ENCODE data around the gene RAB11FIP5.

The RAB11FIP5 gene

DNA sequence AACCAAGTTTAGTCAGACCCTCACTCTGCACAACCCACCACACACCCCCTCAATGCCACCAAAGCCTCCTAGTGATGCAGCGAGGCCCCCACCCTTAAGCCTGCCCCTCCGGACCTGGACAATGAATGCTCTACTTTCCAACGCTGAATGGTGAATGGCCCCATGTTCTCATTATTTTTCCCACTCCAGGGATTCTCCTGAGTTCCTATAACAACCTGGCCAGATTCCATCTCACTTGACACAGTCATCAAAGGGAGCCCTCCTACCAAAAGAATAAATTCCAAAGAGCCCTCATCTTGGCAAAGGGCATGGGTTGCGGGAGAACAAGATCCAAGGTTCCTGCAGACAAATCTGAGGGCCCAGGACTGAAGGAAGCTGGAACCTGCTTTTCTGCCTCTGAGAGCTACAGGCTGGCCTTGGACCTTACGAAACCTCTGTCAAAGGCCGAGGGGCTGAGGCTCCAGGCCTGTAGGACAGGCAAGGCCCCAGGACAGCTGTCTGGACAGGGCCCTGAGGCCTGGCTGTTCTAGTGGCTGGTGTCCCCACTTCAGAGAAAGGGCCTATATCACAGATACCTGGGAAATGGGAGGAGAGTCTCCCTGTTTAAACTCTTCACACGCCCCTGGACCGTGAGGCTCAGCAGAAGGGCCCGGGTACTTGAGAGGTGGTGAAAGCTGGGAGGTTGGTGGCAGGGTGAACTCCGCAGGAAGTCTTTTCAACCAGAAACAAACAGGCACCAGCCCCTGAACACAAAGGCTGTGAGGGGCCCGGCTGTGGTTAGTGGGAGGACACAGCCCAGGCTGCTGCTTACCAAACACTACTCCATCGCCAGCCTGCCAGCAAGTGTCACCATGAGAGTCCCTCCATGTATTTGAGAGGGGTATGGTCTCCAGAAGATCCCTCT lies 68.6 kb downstream of the RAB11FIP5 start:
- no peaks in the 10 kb centered on the region for H3K36me3 ChIP-seq (ENCODE audit: low read length)
- H3K9ac ChIP-seq (ENCODE audit: low read length) = no peak overlapping the region
- H3K4me3 ChIP-seq (ENCODE audit: insufficient read depth, low read length, poor library complexity, severe bottlenecking) = no peak overlapping the region
- no peaks in the 10 kb centered on the region for H3K79me2 ChIP-seq (ENCODE audit: insufficient read depth, low read length)
- H3K4me2 ChIP-seq (ENCODE audit: low read depth, low read length, poor library complexity, severe bottlenecking) = no peak overlapping the region
- H4K20me1 ChIP-seq (ENCODE audit: low read depth, low read length) = no peaks in the 10 kb centered on the region
- H3F3A ChIP-seq (ENCODE audit: insufficient read depth) = no peaks in the 10 kb centered on the region
- H2AFZ ChIP-seq (ENCODE audit: low read depth, low read length, severe bottlenecking) = no peak overlapping the region
- no peaks in the 10 kb centered on the region for H3K9me2 ChIP-seq (replicated peaks; ENCODE audit: insufficient read depth, low read length)
- TF ChIP-seq, protein P1, sequence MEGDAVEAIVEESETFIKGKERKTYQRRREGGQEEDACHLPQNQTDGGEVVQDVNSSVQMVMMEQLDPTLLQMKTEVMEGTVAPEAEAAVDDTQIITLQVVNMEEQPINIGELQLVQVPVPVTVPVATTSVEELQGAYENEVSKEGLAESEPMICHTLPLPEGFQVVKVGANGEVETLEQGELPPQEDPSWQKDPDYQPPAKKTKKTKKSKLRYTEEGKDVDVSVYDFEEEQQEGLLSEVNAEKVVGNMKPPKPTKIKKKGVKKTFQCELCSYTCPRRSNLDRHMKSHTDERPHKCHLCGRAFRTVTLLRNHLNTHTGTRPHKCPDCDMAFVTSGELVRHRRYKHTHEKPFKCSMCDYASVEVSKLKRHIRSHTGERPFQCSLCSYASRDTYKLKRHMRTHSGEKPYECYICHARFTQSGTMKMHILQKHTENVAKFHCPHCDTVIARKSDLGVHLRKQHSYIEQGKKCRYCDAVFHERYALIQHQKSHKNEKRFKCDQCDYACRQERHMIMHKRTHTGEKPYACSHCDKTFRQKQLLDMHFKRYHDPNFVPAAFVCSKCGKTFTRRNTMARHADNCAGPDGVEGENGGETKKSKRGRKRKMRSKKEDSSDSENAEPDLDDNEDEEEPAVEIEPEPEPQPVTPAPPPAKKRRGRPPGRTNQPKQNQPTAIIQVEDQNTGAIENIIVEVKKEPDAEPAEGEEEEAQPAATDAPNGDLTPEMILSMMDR (IDR thresholded peaks at IDR 0.05; ENCODE audit: insufficient read depth, low read length, poor library complexity, severe bottlenecking) = no peak
- no peak for TF ChIP-seq EZH2phosphoT487 (conservative IDR thresholded peaks at IDR 0.05; ENCODE audit: low read length)
- H3K9me3 ChIP-seq (ENCODE audit: insufficient read depth, low read length) = no peaks in the 10 kb centered on the region
- H3K27me3 ChIP-seq (ENCODE audit: low read length) = no peaks in the 10 kb centered on the region
- H3K27ac ChIP-seq (ENCODE audit: low read depth, low read length) = no peak overlapping the region

DNA sequence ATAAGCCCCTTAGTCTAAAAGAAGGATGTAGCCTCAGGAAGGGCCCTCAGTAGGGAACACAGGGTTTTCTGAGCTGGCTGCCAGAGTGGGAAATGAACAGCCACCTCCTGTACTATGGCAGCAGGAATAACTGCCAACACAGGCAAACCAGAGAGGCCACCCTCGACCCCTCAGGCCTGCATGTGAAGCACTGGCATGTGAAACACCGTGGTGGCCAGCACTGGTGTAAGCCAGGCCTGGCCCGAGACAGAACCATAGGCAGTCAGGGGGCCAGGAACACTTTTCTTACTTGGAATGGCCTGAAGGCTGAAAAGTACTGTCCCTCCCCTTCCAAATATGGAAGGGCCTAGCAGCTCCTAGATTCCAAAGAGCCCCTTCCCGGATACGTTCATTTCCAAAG lies 69.5 kb downstream of the RAB11FIP5 start:
- no peaks in the 10 kb centered on the region for H3K27me3 ChIP-seq (ENCODE audit: low read length)
- H3K4me2 ChIP-seq (ENCODE audit: low read depth, low read length, poor library complexity, severe bottlenecking) = no peak overlapping the region
- TF ChIP-seq, protein P1 (IDR thresholded peaks at IDR 0.05; ENCODE audit: insufficient read depth, low read length, poor library complexity, severe bottlenecking) = no peak
- no peak for TF ChIP-seq EZH2phosphoT487 (conservative IDR thresholded peaks at IDR 0.05; ENCODE audit: low read length)
- H3F3A ChIP-seq (ENCODE audit: insufficient read depth) = no peaks in the 10 kb centered on the region
- H3K4me3 ChIP-seq (ENCODE audit: insufficient read depth, low read length, poor library complexity, severe bottlenecking) = no peak overlapping the region
- H2AFZ ChIP-seq (ENCODE audit: low read depth, low read length, severe bottlenecking) = no peak overlapping the region
- H4K20me1 ChIP-seq (ENCODE audit: low read depth, low read length) = no peaks in the 10 kb centered on the region
- H3K9me3 ChIP-seq (ENCODE audit: insufficient read depth, low read length) = no peaks in the 10 kb centered on the region
- no peak overlapping the region for H3K9ac ChIP-seq (ENCODE audit: low read length)
- H3K36me3 ChIP-seq (ENCODE audit: low read length) = no peaks in the 10 kb centered on the region
- no peaks in the 10 kb centered on the region for H3K9me2 ChIP-seq (replicated peaks; ENCODE audit: insufficient read depth, low read length)
- no peaks in the 10 kb centered on the region for H3K79me2 ChIP-seq (ENCODE audit: insufficient read depth, low read length)
- H3K27ac ChIP-seq (ENCODE audit: low read depth, low read length) = no peak overlapping the region

DNA sequence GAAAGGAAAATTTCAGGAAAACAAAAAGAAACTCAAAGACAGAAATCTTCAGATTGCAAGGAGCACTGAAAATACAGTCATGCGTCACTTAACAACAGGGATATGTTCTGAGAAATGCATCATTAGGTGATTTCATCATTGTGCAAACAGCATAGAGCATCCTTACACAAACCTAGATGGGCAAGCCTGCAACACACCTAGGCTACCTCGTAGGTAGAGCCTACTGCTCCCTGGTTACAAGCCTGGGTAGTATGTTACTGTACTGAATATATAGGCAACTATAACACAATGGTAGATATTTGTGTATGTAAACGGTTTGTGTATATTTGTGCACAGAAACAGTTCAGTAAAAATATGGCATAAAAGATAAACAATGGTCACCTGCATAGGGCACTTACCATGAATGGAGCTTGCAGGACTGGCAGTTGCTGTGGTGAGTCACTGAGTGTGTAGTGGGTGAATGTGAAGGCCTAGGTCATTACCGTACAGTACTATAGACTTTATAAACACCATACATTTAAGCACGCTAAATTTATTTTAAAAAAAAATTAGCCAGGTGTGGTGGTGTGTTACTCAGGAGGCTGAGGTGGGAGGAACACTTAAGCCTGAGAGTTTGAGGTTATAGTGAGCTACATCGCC lies 74.7 kb downstream of the RAB11FIP5 start:
- Histone ChIP-seq H3K27ac (ENCODE audit: low read depth, low read length) (no peak overlapping the region), H3K9me2 (replicated peaks; ENCODE audit: insufficient read depth, low read length) (no peaks in the 10 kb centered on the region), H3F3A (ENCODE audit: insufficient read depth) (no peaks in the 10 kb centered on the region), H4K20me1 (ENCODE audit: low read depth, low read length) (no peaks in the 10 kb centered on the region), H3K27me3 (ENCODE audit: low read length) (no peaks in the 10 kb centered on the region), H3K4me3 (ENCODE audit: insufficient read depth, low read length, poor library complexity, severe bottlenecking) (no peak overlapping the region), H2AFZ (ENCODE audit: low read depth, low read length, severe bottlenecking) (no peak overlapping the region), H3K9ac (ENCODE audit: low read length) (no peak overlapping the region), H3K9me3 (ENCODE audit: insufficient read depth, low read length) (no peaks in the 10 kb centered on the region), H3K79me2 (ENCODE audit: insufficient read depth, low read length) (no peaks in the 10 kb centered on the region), H3K4me2 (ENCODE audit: low read depth, low read length, poor library complexity, severe bottlenecking) (no peak overlapping the region), H3K36me3 (ENCODE audit: low read length) (no peaks in the 10 kb centered on the region)
- TF ChIP-seq EZH2phosphoT487 (conservative IDR thresholded peaks at IDR 0.05; ENCODE audit: low read length) = no peak
- TF ChIP-seq, protein P1 (IDR thresholded peaks at IDR 0.05; ENCODE audit: insufficient read depth, low read length, poor library complexity, severe bottlenecking) = no peak
